AG04450 (cell line): ENCODE results near the gene NATD1. TPM values are rescaled to one million over a fixed set of nuclear protein-coding genes. Genes with fewer than 3 reads are reported as not detected.

ENCODE experiments used
- CTCF ChIA-PET: fragments of 300-600, 350-600 bp; formaldehyde crosslinking; extraction: SDS; loops from one replicate; lab custom pipeline; 2022; ENCODE audit warnings: antibody characterized with exemption, inconsistent platforms; lab: Charles Lee
- POLR2A ChIA-PET: fragments of 350-600 bp; formaldehyde crosslinking; extraction: SDS; loops from one replicate; lab custom pipeline; 2021; ENCODE audit warnings: antibody characterized with exemption, inconsistent platforms; lab: Yijun Ruan, JAX
- DNase-seq: peaks from one replicate; pipeline ENCODE4 v3.0.0-alpha.2; 2011; ENCODE audit warnings: low read depth, low spot score
- H3K27ac ChIP-seq: one replicate; pipeline ENCODE4 v1.5.1; 2012; ENCODE audit warnings: low read depth, low read length, control low read depth
- H3K27me3 ChIP-seq: one replicate; pipeline ENCODE4 v1.6.0; 2012; ENCODE audit warnings: low read length; ENCODE audit not compliant: control insufficient read depth, insufficient read depth
- H3K4me3 ChIP-seq: 2 replicates; pipeline ENCODE4 v1.5.1; 2011; ENCODE audit warnings: mild to moderate bottlenecking, low read depth, low read length, control low read depth
- H3K9me3 ChIP-seq: 2 replicates; pipeline ENCODE4 v1.5.1; 2012; ENCODE audit warnings: low read length; ENCODE audit not compliant: control insufficient read depth, insufficient read depth
- polyA plus RNA-seq: library from polyadenylated mRNA; depleted of rRNA; stranded (reverse); fragments of >200 nt; gene quantifications from 2 replicates; pipeline ENCODE4 v1.2.3, GENCODE V29; 2011
- TF ChIP-seq, protein P1 (sequence below): IDR thresholded peaks from 2 replicates; pipeline ENCODE4 v1.5.1; 2011; ENCODE audit warnings: low read depth, low read length, control low read depth, inconsistent platforms

NATD1 gene
- polyA plus RNA-seq, 1 experiment = 4.0 TPM

DNA sequence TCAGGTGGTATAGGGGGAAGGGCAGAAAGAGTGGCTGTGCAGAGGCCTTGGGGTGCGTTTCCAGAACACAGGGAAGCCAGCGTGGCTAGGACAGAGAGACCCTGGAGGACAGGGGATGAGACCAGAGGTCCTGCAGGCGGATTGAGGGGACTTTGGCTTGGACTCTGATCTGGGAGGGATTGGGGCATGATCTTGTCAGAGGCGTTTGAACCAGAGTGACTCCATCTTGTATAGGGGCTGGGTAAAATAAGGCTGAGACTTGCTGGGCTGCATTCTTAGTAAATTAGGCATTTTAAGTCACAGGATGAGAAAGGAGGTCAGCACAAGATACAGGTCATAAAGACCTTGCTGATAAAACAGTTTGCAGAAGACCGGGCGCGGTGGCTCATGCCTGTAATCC lies 5.4 kb upstream of the NATD1 start:
- no peaks in the 10 kb centered on the region for H3K9me3 ChIP-seq
- H3K4me3 ChIP-seq = no peak overlapping the region
- H3K27ac ChIP-seq = no peak overlapping the region
- DNase-seq = no peak
- no peaks in the 10 kb centered on the region for H3K27me3 ChIP-seq
- ChIA-PET CTCF (interaction anchor here (1.7 to 1.8 kb wide), 2 partner anchors 21 to 253 kb away, joined by 5 to 8 read pairs; no protein-coding TSS in a partner anchor), POLR2A (no interaction called here)
- TF ChIP-seq, protein P1, sequence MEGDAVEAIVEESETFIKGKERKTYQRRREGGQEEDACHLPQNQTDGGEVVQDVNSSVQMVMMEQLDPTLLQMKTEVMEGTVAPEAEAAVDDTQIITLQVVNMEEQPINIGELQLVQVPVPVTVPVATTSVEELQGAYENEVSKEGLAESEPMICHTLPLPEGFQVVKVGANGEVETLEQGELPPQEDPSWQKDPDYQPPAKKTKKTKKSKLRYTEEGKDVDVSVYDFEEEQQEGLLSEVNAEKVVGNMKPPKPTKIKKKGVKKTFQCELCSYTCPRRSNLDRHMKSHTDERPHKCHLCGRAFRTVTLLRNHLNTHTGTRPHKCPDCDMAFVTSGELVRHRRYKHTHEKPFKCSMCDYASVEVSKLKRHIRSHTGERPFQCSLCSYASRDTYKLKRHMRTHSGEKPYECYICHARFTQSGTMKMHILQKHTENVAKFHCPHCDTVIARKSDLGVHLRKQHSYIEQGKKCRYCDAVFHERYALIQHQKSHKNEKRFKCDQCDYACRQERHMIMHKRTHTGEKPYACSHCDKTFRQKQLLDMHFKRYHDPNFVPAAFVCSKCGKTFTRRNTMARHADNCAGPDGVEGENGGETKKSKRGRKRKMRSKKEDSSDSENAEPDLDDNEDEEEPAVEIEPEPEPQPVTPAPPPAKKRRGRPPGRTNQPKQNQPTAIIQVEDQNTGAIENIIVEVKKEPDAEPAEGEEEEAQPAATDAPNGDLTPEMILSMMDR = no peak

DNA sequence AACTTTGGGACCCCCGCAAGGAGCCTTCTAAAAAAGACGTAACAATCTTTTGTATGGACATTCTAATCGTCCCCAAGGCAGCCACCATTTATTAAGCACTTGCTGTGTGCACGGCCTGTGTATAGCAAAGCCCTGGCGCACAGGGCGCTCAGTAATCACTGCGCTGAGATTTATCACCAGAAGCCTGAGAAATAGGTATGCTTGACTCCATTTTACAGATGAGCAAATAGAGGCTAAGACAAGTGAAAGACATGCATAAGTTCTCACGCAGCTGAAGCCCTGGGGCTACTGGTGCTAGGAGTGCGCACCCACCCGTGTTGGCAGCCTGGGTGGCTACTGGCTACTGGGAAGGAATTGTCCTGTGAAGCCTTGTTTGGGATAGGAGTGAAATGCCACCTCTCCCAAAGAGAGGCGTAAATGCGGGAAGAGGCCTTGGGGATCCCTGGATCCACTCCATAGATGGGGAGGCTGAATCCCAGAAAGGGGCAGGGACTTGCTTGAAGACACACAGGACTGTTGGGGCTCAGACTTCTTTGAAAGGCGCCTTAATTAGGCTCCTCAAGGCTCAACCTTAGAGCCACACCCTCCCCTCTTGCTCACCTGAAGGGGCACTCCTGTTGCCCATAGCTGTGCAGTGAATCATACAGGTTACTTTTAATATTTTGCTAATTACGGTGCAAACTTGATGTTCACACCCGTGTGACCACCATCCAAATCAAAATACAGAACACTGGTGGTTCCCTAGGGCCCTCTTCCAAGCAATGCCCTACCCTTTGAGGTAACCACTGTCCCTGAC lies 634 bp upstream of the NATD1 start:
- H3K27me3 ChIP-seq = no peaks in the 10 kb centered on the region
- no peak overlapping the region for H3K27ac ChIP-seq
- TF ChIP-seq, protein P1 = no peak
- no peaks in the 10 kb centered on the region for H3K9me3 ChIP-seq
- CTCF ChIA-PET = interaction anchor here (0.6 to 1.2 kb wide), 2 partner anchors 25 to 257 kb away, joined by 4 read pairs; no protein-coding TSS in a partner anchor
- peak overlapping the region; percentile 64 for H3K4me3 ChIP-seq
- no peak for DNase-seq
- POLR2A ChIA-PET = interaction anchor here (0.6 to 0.7 kb wide), 2 partner anchors 38 to 150 kb away, joined by 5 to 8 read pairs; no protein-coding TSS in a partner anchor

DNA sequence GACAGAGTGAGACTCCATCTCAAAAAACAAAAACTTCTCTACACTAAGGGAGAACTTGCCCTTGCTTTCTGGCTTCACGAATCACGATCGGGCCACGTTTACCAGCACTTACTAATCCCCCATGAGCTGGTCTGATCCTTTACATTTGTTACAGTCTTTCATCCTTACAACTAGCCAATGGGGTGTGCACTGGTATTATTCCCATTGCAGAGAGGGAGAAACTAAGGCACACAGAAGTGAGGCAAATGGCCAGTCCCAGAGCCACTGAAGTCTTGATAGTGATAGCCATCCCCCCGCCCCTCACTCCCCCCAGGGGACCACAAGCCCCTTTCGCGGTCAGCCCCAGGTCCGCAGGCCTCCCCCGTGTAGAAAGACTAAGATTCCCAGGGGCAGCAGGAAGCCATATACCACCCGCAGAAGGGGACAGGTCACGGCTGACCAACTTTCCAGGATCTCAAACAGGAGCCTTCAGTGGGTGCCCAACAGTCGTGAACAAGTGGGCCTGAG lies 868 bp downstream of the NATD1 start:
- Histone ChIP-seq H3K9me3 (no peaks in the 10 kb centered on the region), H3K27me3 (no peaks in the 10 kb centered on the region), H3K27ac (no peak overlapping the region), H3K4me3 (peak overlapping the region; percentile 64)
- POLR2A ChIA-PET = no interaction called here
- TF ChIP-seq, protein P1 = no peak
- DNase-seq = no peak
- CTCF ChIA-PET = interaction anchor here (0.9 kb wide), 1 partner anchor 132 kb away, joined by 4 read pairs; no protein-coding TSS in a partner anchor

DNA sequence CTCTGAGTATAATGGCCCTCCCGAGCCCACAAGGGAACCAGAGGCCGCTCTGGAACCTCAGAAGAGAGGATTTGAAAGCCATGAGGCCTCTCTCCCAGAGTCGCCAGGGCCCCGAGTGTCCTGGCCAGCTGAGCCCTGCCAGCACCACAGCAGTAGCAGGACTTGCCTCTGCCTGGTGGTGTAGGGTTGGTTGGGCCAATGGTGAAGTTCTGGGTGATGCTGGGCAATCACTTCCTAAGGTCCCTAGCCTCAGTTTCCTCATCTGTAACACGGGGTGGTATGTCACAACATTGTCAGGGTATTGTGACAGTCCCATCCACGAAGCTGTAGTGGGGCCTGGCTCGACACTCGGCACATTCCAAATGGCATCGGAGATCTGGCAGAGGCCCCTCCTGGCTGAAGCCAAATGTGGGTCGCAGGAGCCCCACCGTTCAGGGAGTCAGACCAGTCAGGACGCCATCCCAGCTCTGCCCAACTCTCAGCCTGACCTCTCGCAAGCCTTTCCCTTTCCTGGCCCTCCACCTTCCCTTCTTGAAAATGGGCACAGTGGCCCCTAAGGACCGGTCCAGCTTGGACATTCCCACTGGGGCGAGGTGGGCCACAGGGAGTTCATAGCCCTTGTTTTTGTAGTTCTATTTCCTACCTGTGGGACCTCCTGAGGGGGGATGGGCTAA lies 1.7 kb downstream of the NATD1 start:
- no peak for DNase-seq
- Histone ChIP-seq H3K27me3 (no peaks in the 10 kb centered on the region), H3K9me3 (no peaks in the 10 kb centered on the region), H3K4me3 (no peak overlapping the region), H3K27ac (no peak overlapping the region)
- ChIA-PET POLR2A (no interaction called here), CTCF (interaction anchor here (0.7 kb wide), 1 partner anchor 229 kb away, joined by 3 read pairs; no protein-coding TSS in a partner anchor)
- TF ChIP-seq, protein P1 = no peak
